ENCODE data around the gene C15orf61.

C15orf61 gene

GRCh38 chr15:67551207-67551743, 30.3 kb downstream of the C15orf61 start:
- TF ChIP-seq ZFX (IDR thresholded peaks at IDR 0.05; ENCODE audit: borderline replicate concordance) (no peak), CTCF (IDR thresholded peaks at IDR 0.05) (no peak)
- no peak overlapping the region for H3K27ac ChIP-seq

- H3K27ac ChIP-seq, result no peak overlapping the region
- no peak for TF ChIP-seq ZFX (IDR thresholded peaks at IDR 0.05; ENCODE audit: borderline replicate concordance)
- TF ChIP-seq CTCF (IDR thresholded peaks at IDR 0.05), result no peak
These were observed 33.6 kb downstream of the C15orf61 start for GRCh38 chr15:67554580-67554979.

- H3K27ac ChIP-seq, result no peak overlapping the region
- no peak for TF ChIP-seq CTCF (IDR thresholded peaks at IDR 0.05)
- TF ChIP-seq ZFX (IDR thresholded peaks at IDR 0.05; ENCODE audit: borderline replicate concordance), result no peak
These were observed 36.1 kb downstream of the C15orf61 start for GRCh38 chr15:67556976-67557570.

GRCh38 chr15:67558502-67558901, 37.6 kb downstream of the C15orf61 start:
- H3K27ac ChIP-seq, result no peak overlapping the region
- no peak for TF ChIP-seq ZFX (IDR thresholded peaks at IDR 0.05; ENCODE audit: borderline replicate concordance)
- no peak for TF ChIP-seq CTCF (IDR thresholded peaks at IDR 0.05)

GRCh38 chr15:67559158-67559557, 38.2 kb downstream of the C15orf61 start:
- no peak overlapping the region for H3K27ac ChIP-seq
- no peak for TF ChIP-seq CTCF (IDR thresholded peaks at IDR 0.05)
- no peak for TF ChIP-seq ZFX (IDR thresholded peaks at IDR 0.05; ENCODE audit: borderline replicate concordance)

- H3K27ac ChIP-seq, result no peak overlapping the region
These were observed 38.6 kb downstream of the C15orf61 start for GRCh38 chr15:67559576-67559975.

More at GRCh38 chr15:67559576-67559975, 38.6 kb downstream of the C15orf61 start:
- TF ChIP-seq CTCF (IDR thresholded peaks at IDR 0.05) (no peak), ZFX (IDR thresholded peaks at IDR 0.05; ENCODE audit: borderline replicate concordance) (no peak)
